Measurements from ENCODE around the gene DHX38. TPM values are rescaled to one million over a fixed set of nuclear protein-coding genes. Genes with fewer than 3 reads are reported as not detected.

Gene DHX38
- total and polyA plus RNA-seq, 2 of the 13 experiments (the other 11 are each of a cell fraction or from before 2014, with no cell fraction given), result 54.4 to 85.9 TPM

DNA sequence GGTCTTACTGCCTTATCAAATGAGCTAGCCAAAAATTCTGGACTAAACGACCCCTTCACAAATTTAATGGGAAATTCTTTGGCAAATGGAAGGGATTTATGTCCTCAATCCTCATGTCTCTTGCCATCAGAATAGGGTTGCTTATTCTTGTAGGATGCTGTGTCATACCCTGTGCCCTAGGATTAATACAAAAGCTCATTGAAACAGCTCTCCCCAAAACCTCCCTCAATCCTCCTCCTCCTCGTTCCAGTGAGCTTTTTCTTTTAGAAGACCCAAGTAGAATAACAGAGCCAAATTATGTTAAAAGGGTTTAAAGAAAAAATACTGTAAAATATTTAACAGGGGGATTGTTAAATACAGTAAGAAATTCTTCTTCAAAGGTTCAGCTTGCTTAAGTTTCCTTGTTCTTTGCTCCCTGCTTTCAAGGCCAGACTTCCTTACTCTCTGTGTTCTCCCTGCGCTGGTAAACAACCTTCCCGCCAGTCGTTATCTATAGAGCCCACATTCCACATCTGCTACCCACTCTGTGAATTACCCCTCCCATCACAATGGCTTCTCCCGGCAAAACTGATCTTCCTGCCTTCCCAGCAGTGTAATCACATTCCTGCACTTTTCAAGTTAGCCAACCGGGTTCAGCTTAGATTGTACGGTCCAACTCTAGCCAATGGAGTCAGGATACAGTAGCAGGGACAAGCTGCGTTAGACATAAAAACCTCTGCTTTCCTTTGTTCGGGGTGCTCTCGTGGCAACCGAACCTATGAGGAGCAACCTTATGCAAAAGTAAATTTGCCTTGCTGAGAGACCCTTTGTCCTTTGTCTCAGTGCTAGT, 20.9 kb upstream of the DHX38 start (continued):
- TF ChIP-seq ZFP1 (CRISPR knock-in tag; IDR thresholded peaks at IDR 0.05), result peak; percentile 64; the same call in 1 of the 2 replicates
- TF ChIP-seq HDAC6 (IDR thresholded peaks at IDR 0.05; ENCODE audit: low read depth, low read length), result no peak
- no peak for TF ChIP-seq BRD4 (CRISPR knock-in tag; IDR thresholded peaks at IDR 0.05)
- peak; percentile 68; the same call in 1 of the 2 replicates for TF ChIP-seq ZNF205 (CRISPR knock-in tag; IDR thresholded peaks at IDR 0.05)
- TF ChIP-seq, protein P1, sequence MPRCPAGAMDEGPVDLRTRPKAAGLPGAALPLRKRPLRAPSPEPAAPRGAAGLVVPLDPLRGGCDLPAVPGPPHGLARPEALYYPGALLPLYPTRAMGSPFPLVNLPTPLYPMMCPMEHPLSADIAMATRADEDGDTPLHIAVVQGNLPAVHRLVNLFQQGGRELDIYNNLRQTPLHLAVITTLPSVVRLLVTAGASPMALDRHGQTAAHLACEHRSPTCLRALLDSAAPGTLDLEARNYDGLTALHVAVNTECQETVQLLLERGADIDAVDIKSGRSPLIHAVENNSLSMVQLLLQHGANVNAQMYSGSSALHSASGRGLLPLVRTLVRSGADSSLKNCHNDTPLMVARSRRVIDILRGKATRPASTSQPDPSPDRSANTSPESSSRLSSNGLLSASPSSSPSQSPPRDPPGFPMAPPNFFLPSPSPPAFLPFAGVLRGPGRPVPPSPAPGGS (CRISPR knock-in tag; IDR thresholded peaks at IDR 0.05), result 0 out of 2 replicates have a peak, but pooled peaks have one; percentile 7
- TF ChIP-seq ETV5 (CRISPR knock-in tag; IDR thresholded peaks at IDR 0.05; ENCODE audit: borderline replicate concordance), result peak; percentile 68
- TF ChIP-seq, protein P2, sequence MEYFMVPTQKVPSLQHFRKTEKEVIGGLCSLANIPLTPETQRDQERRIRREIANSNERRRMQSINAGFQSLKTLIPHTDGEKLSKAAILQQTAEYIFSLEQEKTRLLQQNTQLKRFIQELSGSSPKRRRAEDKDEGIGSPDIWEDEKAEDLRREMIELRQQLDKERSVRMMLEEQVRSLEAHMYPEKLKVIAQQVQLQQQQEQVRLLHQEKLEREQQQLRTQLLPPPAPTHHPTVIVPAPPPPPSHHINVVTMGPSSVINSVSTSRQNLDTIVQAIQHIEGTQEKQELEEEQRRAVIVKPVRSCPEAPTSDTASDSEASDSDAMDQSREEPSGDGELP (IDR thresholded peaks at IDR 0.05; ENCODE audit: borderline replicate concordance, low read depth), result peak; percentile 18; the same call in 1 of the 2 replicates
- 0 out of 2 replicates have a peak, but pooled peaks have one; percentile 33 for TF ChIP-seq SP140L (CRISPR knock-in tag; IDR thresholded peaks at IDR 0.05; ENCODE audit: borderline replicate concordance)
- no peak for TF ChIP-seq FOXC1 (CRISPR knock-in tag; IDR thresholded peaks at IDR 0.05; ENCODE audit: borderline replicate concordance)
- TF ChIP-seq, protein P3, sequence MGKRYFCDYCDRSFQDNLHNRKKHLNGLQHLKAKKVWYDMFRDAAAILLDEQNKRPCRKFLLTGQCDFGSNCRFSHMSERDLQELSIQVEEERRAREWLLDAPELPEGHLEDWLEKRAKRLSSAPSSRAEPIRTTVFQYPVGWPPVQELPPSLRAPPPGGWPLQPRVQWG (CRISPR knock-in tag; IDR thresholded peaks at IDR 0.05; ENCODE audit: borderline replicate concordance, low read depth), result no peak
- TF ChIP-seq HOXA3 (CRISPR knock-in tag; IDR thresholded peaks at IDR 0.05), result peak; percentile 93
- TF ChIP-seq DMAP1 (CRISPR knock-in tag; IDR thresholded peaks at IDR 0.05), result peak; percentile 82; the same call in 1 of the 2 replicates
- no peak for TF ChIP-seq ZNF570 (CRISPR knock-in tag; IDR thresholded peaks at IDR 0.05; ENCODE audit: borderline replicate concordance)
- TF ChIP-seq, protein P4, sequence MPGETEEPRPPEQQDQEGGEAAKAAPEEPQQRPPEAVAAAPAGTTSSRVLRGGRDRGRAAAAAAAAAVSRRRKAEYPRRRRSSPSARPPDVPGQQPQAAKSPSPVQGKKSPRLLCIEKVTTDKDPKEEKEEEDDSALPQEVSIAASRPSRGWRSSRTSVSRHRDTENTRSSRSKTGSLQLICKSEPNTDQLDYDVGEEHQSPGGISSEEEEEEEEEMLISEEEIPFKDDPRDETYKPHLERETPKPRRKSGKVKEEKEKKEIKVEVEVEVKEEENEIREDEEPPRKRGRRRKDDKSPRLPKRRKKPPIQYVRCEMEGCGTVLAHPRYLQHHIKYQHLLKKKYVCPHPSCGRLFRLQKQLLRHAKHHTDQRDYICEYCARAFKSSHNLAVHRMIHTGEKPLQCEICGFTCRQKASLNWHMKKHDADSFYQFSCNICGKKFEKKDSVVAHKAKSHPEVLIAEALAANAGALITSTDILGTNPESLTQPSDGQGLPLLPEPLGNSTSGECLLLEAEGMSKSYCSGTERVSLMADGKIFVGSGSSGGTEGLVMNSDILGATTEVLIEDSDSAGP (CRISPR knock-in tag; IDR thresholded peaks at IDR 0.05; ENCODE audit: borderline replicate concordance), result no peak
- TF ChIP-seq, protein P5, sequence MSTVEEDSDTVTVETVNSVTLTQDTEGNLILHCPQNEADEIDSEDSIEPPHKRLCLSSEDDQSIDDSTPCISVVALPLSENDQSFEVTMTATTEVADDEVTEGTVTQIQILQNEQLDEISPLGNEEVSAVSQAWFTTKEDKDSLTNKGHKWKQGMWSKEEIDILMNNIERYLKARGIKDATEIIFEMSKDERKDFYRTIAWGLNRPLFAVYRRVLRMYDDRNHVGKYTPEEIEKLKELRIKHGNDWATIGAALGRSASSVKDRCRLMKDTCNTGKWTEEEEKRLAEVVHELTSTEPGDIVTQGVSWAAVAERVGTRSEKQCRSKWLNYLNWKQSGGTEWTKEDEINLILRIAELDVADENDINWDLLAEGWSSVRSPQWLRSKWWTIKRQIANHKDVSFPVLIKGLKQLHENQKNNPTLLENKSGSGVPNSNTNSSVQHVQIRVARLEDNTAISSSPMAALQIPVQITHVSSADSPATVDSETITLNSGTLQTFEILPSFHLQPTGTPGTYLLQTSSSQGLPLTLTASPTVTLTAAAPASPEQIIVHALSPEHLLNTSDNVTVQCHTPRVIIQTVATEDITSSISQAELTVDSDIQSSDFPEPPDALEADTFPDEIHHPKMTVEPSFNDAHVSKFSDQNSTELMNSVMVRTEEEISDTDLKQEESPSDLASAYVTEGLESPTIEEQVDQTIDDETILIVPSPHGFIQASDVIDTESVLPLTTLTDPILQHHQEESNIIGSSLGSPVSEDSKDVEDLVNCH (CRISPR knock-in tag; IDR thresholded peaks at IDR 0.05), result no peak
- no peak for TF ChIP-seq CC2D1A (CRISPR knock-in tag; IDR thresholded peaks at IDR 0.05)
- peak; percentile 74; the same call in 1 of the 2 replicates for TF ChIP-seq TGIF2 (CRISPR knock-in tag; IDR thresholded peaks at IDR 0.05)
- peak; percentile 82 for TF ChIP-seq NFYC (CRISPR knock-in tag; IDR thresholded peaks at IDR 0.05)
- TF ChIP-seq, protein P6, sequence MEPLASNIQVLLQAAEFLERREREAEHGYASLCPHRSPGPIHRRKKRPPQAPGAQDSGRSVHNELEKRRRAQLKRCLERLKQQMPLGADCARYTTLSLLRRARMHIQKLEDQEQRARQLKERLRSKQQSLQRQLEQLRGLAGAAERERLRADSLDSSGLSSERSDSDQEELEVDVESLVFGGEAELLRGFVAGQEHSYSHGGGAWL (CRISPR knock-in tag; IDR thresholded peaks at IDR 0.05), result no peak; the same call in 1 of the 2 replicates
- TF ChIP-seq ZNF121 (CRISPR knock-in tag; IDR thresholded peaks at IDR 0.05), result no peak
- TF ChIP-seq ZNF501 (CRISPR knock-in tag; IDR thresholded peaks at IDR 0.05), result no peak
- TF ChIP-seq PAX8 (CRISPR knock-in tag; IDR thresholded peaks at IDR 0.05; ENCODE audit: borderline replicate concordance), result no peak
- TF ChIP-seq SRSF9 (IDR thresholded peaks at IDR 0.05; ENCODE audit: borderline replicate concordance, insufficient read depth, low read depth, low read length, poor library complexity, severe bottlenecking), result no peak
